Left ventricle myocardium inferior (tissue), 1 donor: ENCODE data around the gene NR1H4. TPM values are rescaled to one million over a fixed set of nuclear protein-coding genes. Genes with fewer than 3 reads are reported as not detected.
"Not testable (repeated sequence)": the region's sequence is repeated elsewhere in the genome, so short reads cannot be mapped to it uniquely, and the experiment has no call there.

Experiments
- DNase-seq: peaks from one replicate; pipeline ENCODE4 v3.0.0-alpha.2; 2020
- H3K27ac ChIP-seq: fragments of 200-600 bp; replicated peaks from 2 replicates; pipeline ENCODE4 v1.8.0; 2021
- H3K27me3 ChIP-seq: fragments of 200-600 bp; 2 replicates; pipeline ENCODE4 v1.8.0; 2021; ENCODE audit warnings: low read depth
- H3K36me3 ChIP-seq: fragments of 200-600 bp; 2 replicates; pipeline ENCODE4 v1.8.0; 2021
- H3K4me1 ChIP-seq: fragments of 200-600 bp; 2 replicates; pipeline ENCODE4 v1.8.0; 2021
- H3K4me3 ChIP-seq: fragments of 200-600 bp; 2 replicates; pipeline ENCODE4 v1.8.0; 2021; ENCODE audit warnings: mild to moderate bottlenecking, moderate library complexity
- H3K9me3 ChIP-seq: fragments of 200-600 bp; replicated peaks from 2 replicates; pipeline ENCODE4 v1.8.0; 2021
- intact Hi-C: fragments of 100-400 bp; cut with micrococcal nuclease; formaldehyde crosslinking; loops from one replicate; pipeline ENCODE4 v1.11.0; 2022
- long read RNA-seq: library from polyadenylated mRNA; unstranded; transcript quantifications from one replicate; pipeline ENCODE4 v2.0.0, GENCODE V29; 2021
- total RNA-seq: library from RNA; stranded (reverse); fragmentation: NEBNext Ultra II Directional; extraction: Animal tissue kit (Norgen Biotek cat#: 25700); gene quantifications from one replicate; pipeline ENCODE4 v1.2.1, GENCODE V29; 2021
- TF ChIP-seq, protein P1 (sequence below): fragments of 200-600 bp; IDR thresholded peaks from 2 replicates; pipeline ENCODE4 v1.8.0; 2021; ENCODE audit warnings: antibody characterized with exemption, mild to moderate bottlenecking, borderline replicate concordance
- donor health status: DM: no; HTN: yes; CAD: no; lungs with severe emphysema.

NR1H4 gene
- not detected for total RNA-seq
- long read RNA-seq = 0 reads

GRCh38 chr12:100473716-100474150 is at the start of gene NR1H4:
Gene NR1H4 (plus strand): TSS chr12:100473866. CDS start chr12:100493324, 19,458 bp downstream.
- TF ChIP-seq, protein P1, sequence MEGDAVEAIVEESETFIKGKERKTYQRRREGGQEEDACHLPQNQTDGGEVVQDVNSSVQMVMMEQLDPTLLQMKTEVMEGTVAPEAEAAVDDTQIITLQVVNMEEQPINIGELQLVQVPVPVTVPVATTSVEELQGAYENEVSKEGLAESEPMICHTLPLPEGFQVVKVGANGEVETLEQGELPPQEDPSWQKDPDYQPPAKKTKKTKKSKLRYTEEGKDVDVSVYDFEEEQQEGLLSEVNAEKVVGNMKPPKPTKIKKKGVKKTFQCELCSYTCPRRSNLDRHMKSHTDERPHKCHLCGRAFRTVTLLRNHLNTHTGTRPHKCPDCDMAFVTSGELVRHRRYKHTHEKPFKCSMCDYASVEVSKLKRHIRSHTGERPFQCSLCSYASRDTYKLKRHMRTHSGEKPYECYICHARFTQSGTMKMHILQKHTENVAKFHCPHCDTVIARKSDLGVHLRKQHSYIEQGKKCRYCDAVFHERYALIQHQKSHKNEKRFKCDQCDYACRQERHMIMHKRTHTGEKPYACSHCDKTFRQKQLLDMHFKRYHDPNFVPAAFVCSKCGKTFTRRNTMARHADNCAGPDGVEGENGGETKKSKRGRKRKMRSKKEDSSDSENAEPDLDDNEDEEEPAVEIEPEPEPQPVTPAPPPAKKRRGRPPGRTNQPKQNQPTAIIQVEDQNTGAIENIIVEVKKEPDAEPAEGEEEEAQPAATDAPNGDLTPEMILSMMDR = no peak
- no peaks in the 10 kb centered on the region for H3K36me3 ChIP-seq
- H3K27ac ChIP-seq = no peak within 1 kb of the TSS
- intact Hi-C loops = no loop called here
- no peak within 1 kb of the TSS for H3K4me3 ChIP-seq
- no peaks in the 10 kb centered on the region for H3K9me3 ChIP-seq
- no peaks in the 10 kb centered on the region for H3K4me1 ChIP-seq
- peaks cover 10% of the 10 kb centered on the region for H3K27me3 ChIP-seq
- no peak for DNase-seq

DNA sequence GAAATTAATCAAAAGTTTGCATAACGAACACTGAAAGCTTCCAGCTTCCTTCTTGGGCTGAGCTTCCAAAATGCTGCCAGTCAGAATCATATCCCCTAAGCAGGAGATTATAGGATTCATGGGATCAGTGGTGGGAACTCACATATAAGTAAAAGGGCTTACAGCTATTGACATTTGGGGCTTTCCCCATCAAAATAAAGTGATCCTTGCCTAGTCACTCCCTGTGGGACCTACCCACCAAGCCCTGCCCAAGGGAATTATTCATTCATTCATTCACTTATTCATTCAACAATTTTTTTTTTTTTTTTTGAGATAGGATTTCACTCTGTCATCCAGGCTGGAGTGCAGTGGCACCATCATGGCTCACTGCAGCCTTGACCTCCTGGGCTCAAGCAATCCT is 47.5 kb upstream of the NR1H4 start:
- Histone ChIP-seq H3K9me3 (peaks cover 41% of the 10 kb centered on the region), H3K4me3 (no peak overlapping the region), H3K27ac (no peak overlapping the region), H3K27me3 (no peaks in the 10 kb centered on the region), H3K4me1 (no peaks in the 10 kb centered on the region), H3K36me3 (no peaks in the 10 kb centered on the region)
- no peak for DNase-seq
- TF ChIP-seq, protein P1 = no peak
- intact Hi-C loops = no loop called here

DNA sequence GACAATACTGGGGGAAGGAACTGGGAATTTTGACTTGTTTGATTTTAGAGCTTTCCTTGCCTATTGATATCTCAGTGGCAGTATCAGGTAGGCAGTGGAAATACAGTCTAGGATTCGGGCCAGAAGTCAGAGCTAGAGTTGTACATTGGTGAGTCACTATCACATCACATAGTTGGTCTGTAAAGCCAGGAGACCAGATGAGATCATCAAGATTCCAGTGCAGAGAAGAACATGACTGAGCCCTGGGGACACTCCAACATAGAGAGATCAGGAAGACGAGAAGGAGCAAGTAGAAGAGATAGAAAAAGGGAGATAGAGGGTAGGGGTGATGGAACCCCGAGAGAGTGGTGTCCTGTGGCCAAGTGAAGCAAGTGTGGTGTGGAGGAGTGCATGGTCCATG is 46.6 kb upstream of the NR1H4 start:
- Histone ChIP-seq H3K36me3 (no peaks in the 10 kb centered on the region), H3K27ac (no peak overlapping the region), H3K4me3 (no peak overlapping the region), H3K4me1 (no peaks in the 10 kb centered on the region), H3K27me3 (no peaks in the 10 kb centered on the region), H3K9me3 (peaks cover 44% of the 10 kb centered on the region)
- intact Hi-C loops = no loop called here
- no peak for DNase-seq
- TF ChIP-seq, protein P1 = no peak

GRCh38 chr12:100430251-100430650 is 43.4 kb upstream of the NR1H4 start:
- intact Hi-C loops, H3K4me3 ChIP-seq, H3K36me3 ChIP-seq, H3K27me3 ChIP-seq, DNase-seq, H3K27ac ChIP-seq, H3K4me1 ChIP-seq: not testable (repeated sequence)
- H3K9me3 ChIP-seq = peaks cover 24% of the 10 kb centered on the region

- Histone ChIP-seq H3K36me3 (no peaks in the 10 kb centered on the region), H3K27ac (no peak overlapping the region), H3K4me3 (no peak overlapping the region), H3K9me3 (peaks cover 9% of the 10 kb centered on the region), H3K27me3 (no peaks in the 10 kb centered on the region), H3K4me1 (no peaks in the 10 kb centered on the region)
- DNase-seq = no peak
- intact Hi-C loops = no loop called here
- TF ChIP-seq, protein P1 = no peak
These were observed 40.0 kb upstream of the NR1H4 start for GRCh38 chr12:100433701-100434100.

GRCh38 chr12:100434177-100434576 is 39.5 kb upstream of the NR1H4 start:
- no peak for DNase-seq
- no peaks in the 10 kb centered on the region for H3K36me3 ChIP-seq
- TF ChIP-seq, protein P1 = no peak
- H3K27ac ChIP-seq = no peak overlapping the region
- H3K9me3 ChIP-seq = peaks cover 7% of the 10 kb centered on the region
- intact Hi-C loops = no loop called here
- no peak overlapping the region for H3K4me3 ChIP-seq
- no peaks in the 10 kb centered on the region for H3K4me1 ChIP-seq
- no peaks in the 10 kb centered on the region for H3K27me3 ChIP-seq
